SK-N-SH (cell line): ENCODE data around the gene SKIL. TPM values are rescaled to one million over a fixed set of nuclear protein-coding genes. Genes with fewer than 3 reads are reported as not detected.
A peak's percentile ranks its signal among the peaks of the same experiment; 100 is the strongest.

Experiments
- CTCF ChIA-PET: fragments of 300-600, 350-600 bp; formaldehyde crosslinking; extraction: SDS; loops from one replicate; lab custom pipeline; 2021; lab: Yijun Ruan, JAX
- POLR2A ChIA-PET: fragments of 350-600 bp; sonication (Branson Sonifier 250); formaldehyde crosslinking; extraction: SDS; loops from one replicate; lab custom pipeline; 2020; ENCODE audit warnings: antibody characterized with exemption, inconsistent platforms; lab: Yijun Ruan, JAX
- DNase-seq: peaks from one replicate; pipeline ENCODE4 v3.0.0; 2012
- H2AFZ ChIP-seq: fragments of 200-600 bp; sonication (generic); 2 replicates; pipeline ENCODE4 v1.8.1; 2016; ENCODE audit warnings: antibody characterized with exemption, mild to moderate bottlenecking, low read depth
- H3F3A ChIP-seq: fragments of 200-600 bp; sonication (generic); replicated peaks from 2 replicates; pipeline ENCODE3; 2016; ENCODE audit warnings: antibody characterized with exemption, mild to moderate bottlenecking; ENCODE audit not compliant: insufficient read depth
- H3K27ac ChIP-seq, 2 experiments: fragments of 200-500 bp in 1 of 2; fragments of 200-600 bp in 1 of 2; sonication (Bioruptor generic) in 1 of 2; sonication (generic), shearing (Covaris generic) in 1 of 2; 2 replicates each; pipeline versions ENCODE4 v1.5.1 to v1.6.1; 2014 to 2016; ENCODE audit warnings: low read depth in 2 of 2, inconsistent platforms in 1 of 2, low read length in 1 of 2, mild to moderate bottlenecking in 1 of 2, mixed read lengths in 1 of 2
- H3K27me3 ChIP-seq: fragments of 200-600 bp; sonication (generic), shearing (Covaris generic); 2 replicates; pipeline ENCODE4 v1.6.1; 2016; ENCODE audit warnings: mixed run types; ENCODE audit not compliant: insufficient read depth
- H3K36me3 ChIP-seq, 2 experiments: fragments of 200-500 bp in 1 of 2; fragments of 200-600 bp in 1 of 2; sonication (Bioruptor generic) in 1 of 2; sonication (generic) in 1 of 2; replicated peaks in 1 of 2; 2 replicates each; pipeline versions ENCODE3 to v1.5.1; 2014 to 2016; ENCODE audit warnings: low read length in 1 of 2, mild to moderate bottlenecking in 1 of 2; ENCODE audit not compliant: insufficient read depth in 2 of 2, control insufficient read depth in 1 of 2
- H3K4me1 ChIP-seq, 2 experiments: fragments of 200-500 bp in 1 of 2; fragments of 200-600 bp in 1 of 2; sonication (Bioruptor generic) in 1 of 2; sonication (generic), shearing (Covaris generic) in 1 of 2; 2 replicates each; pipeline versions ENCODE4 v1.5.1 to v1.6.1; 2014 to 2016; ENCODE audit warnings: low read depth in 1 of 2, low read length in 1 of 2, mixed run types in 1 of 2; ENCODE audit not compliant: insufficient read depth in 2 of 2, control insufficient read depth in 1 of 2
- H3K4me2 ChIP-seq: fragments of 200-600 bp; sonication (generic), shearing (Covaris generic); 2 replicates; pipeline ENCODE4 v1.6.1; 2017; ENCODE audit warnings: mixed run types
- H3K4me3 ChIP-seq, 2 experiments: fragments of 200-500 bp in 1 of 2; fragments of 200-600 bp in 1 of 2; sonication (Bioruptor generic) in 1 of 2; sonication (generic), shearing (Covaris generic) in 1 of 2; 2 replicates each; pipeline versions ENCODE4 v1.5.1 to v1.8.1; 2014 to 2016; ENCODE audit warnings: low read depth in 2 of 2, inconsistent platforms in 1 of 2, low read length in 1 of 2, mild to moderate bottlenecking in 1 of 2, mixed read lengths in 1 of 2, moderate library complexity in 1 of 2
- H3K79me2 ChIP-seq: fragments of 200-600 bp; sonication (generic); 2 replicates; pipeline ENCODE4 v1.8.1; 2017; ENCODE audit warnings: mild to moderate bottlenecking; ENCODE audit not compliant: insufficient read depth
- H3K9ac ChIP-seq: fragments of 200-600 bp; sonication (generic); 2 replicates; pipeline ENCODE4 v1.6.1; 2017; ENCODE audit warnings: mixed run types
- H3K9me2 ChIP-seq: fragments of 200-600 bp; sonication (generic); 2 replicates; pipeline ENCODE4 v1.6.1; 2017; ENCODE audit warnings: mixed run types
- H3K9me3 ChIP-seq: fragments of 200-600 bp; sonication (generic); 2 replicates; pipeline ENCODE4 v1.6.1; 2017; ENCODE audit warnings: mixed run types, mild to moderate bottlenecking, moderate library complexity
- H4K20me1 ChIP-seq: fragments of 200-600 bp; sonication (generic); 2 replicates; pipeline ENCODE4 v1.6.1; 2017; ENCODE audit warnings: mild to moderate bottlenecking, mixed run types; ENCODE audit not compliant: insufficient read depth
- CHD2 ChIP-seq: fragments of 150-350 bp; IDR thresholded peaks from 2 replicates; pipeline ENCODE4 v1.6.1; 2018; ENCODE audit warnings: low read length; ENCODE audit not compliant: partially characterized antibody
- ELF1 ChIP-seq: IDR thresholded peaks from 2 replicates; pipeline ENCODE4 v1.4.0; 2012
- EP300 ChIP-seq, 2 experiments: IDR thresholded peaks; 2 replicates each; pipeline versions ENCODE4 v1.4.0 to v1.6.1; 2012; ENCODE audit warnings: borderline replicate concordance in 1 of 2, low read depth in 1 of 2, low read length in 1 of 2
- EZH2phosphoT487 ChIP-seq: fragments of 200-600 bp; sonication (generic); IDR thresholded peaks from 2 replicates; pipeline ENCODE4 v1.6.1; 2017; ENCODE audit warnings: low read depth, mixed run types, mild to moderate bottlenecking, antibody characterized with exemption, moderate library complexity, borderline replicate concordance
- FOSL2 ChIP-seq: IDR thresholded peaks from 2 replicates; pipeline ENCODE4 v1.4.0; 2012; ENCODE audit warnings: low read depth, mild to moderate bottlenecking, moderate library complexity, borderline replicate concordance
- FOXM1 ChIP-seq: IDR thresholded peaks from 2 replicates; pipeline ENCODE4 v1.4.0; 2012; ENCODE audit warnings: low read depth, mild to moderate bottlenecking
- GABPA ChIP-seq: IDR thresholded peaks from 2 replicates; pipeline ENCODE4 v1.4.0; 2012; ENCODE audit warnings: low read depth, mild to moderate bottlenecking
- GATA2 ChIP-seq: sonication (generic); formaldehyde crosslinking; IDR thresholded peaks from 2 replicates; pipeline ENCODE4 v1.5.0; 2020; ENCODE audit warnings: mild to moderate bottlenecking, missing genetic modification reagents
- JUND ChIP-seq: IDR thresholded peaks from 2 replicates; pipeline ENCODE4 v1.4.0; 2012
- MEF2A ChIP-seq: IDR thresholded peaks from 2 replicates; pipeline ENCODE4 v1.4.0; 2012; ENCODE audit warnings: low read depth, borderline replicate concordance
- NFIC ChIP-seq: IDR thresholded peaks from 2 replicates; pipeline ENCODE4 v1.4.0; 2012; ENCODE audit warnings: borderline replicate concordance
- NRF1 ChIP-seq: IDR thresholded peaks from 2 replicates; pipeline ENCODE4 v1.6.1; 2012; ENCODE audit warnings: low read depth, mild to moderate bottlenecking, low read length
- POLR2AphosphoS5 ChIP-seq: IDR thresholded peaks from 2 replicates; pipeline ENCODE4 v1.6.1; 2012; ENCODE audit warnings: low read depth, low read length
- RFX5 ChIP-seq: IDR thresholded peaks from 2 replicates; pipeline ENCODE4 v1.6.1; 2012; ENCODE audit warnings: mild to moderate bottlenecking, improper control_type of control experiment, low read length
- RXRA ChIP-seq: IDR thresholded peaks from 2 replicates; pipeline ENCODE4 v1.4.0; 2012; ENCODE audit warnings: low read depth, mild to moderate bottlenecking, borderline replicate concordance
- SIN3A ChIP-seq: IDR thresholded peaks from 2 replicates; pipeline ENCODE4 v1.6.1; 2012; ENCODE audit warnings: low read depth, mild to moderate bottlenecking, low read length, moderate library complexity, borderline replicate concordance
- SMC3 ChIP-seq: IDR thresholded peaks from 2 replicates; pipeline ENCODE4 v1.6.1; 2012; ENCODE audit warnings: low read depth, low read length, improper control_type of control experiment
- TCF12 ChIP-seq: IDR thresholded peaks from 2 replicates; pipeline ENCODE4 v1.4.0; 2012
- TEAD4 ChIP-seq: IDR thresholded peaks from 2 replicates; pipeline ENCODE4 v1.4.0; 2012; ENCODE audit warnings: mild to moderate bottlenecking, borderline replicate concordance; ENCODE audit not compliant: insufficient read depth
- YY1 ChIP-seq: IDR thresholded peaks from 2 replicates; pipeline ENCODE4 v1.4.0; 2012; ENCODE audit warnings: low read depth, mild to moderate bottlenecking
- WGBS: methylation state at CpG from one replicate; pipeline ENCODE4 v1.1.6; 2017; ENCODE audit warnings: low lambda C conversion rate; 5-methylcytosine and 5-hydroxymethylcytosine counted together
- polyA plus RNA-seq, 3 experiments: library from polyadenylated mRNA; depleted of rRNA; stranded (reverse); fragments of >200 nt; gene quantifications; 2 replicates each; pipeline ENCODE4 v1.2.3, GENCODE V29; 2012
- TF ChIP-seq, protein P1 (sequence below): IDR thresholded peaks from 2 replicates; pipeline ENCODE4 v1.4.0; 2012; ENCODE audit warnings: low read depth, borderline replicate concordance
- TF ChIP-seq, protein P2 (sequence below): IDR thresholded peaks from 2 replicates; pipeline ENCODE4 v1.4.0; 2012; ENCODE audit warnings: low read depth, borderline replicate concordance
- TF ChIP-seq, protein P3 (sequence below): IDR thresholded peaks from 2 replicates; pipeline ENCODE4 v1.6.1; 2012; ENCODE audit warnings: mild to moderate bottlenecking, low read depth, low read length, moderate library complexity
- TF ChIP-seq, protein P4 (sequence below): IDR thresholded peaks from 2 replicates; pipeline ENCODE4; 2012

SKIL gene
- polyA plus RNA-seq, 1 of the 3 experiments (the other 2 are of a cell fraction): 3.9 TPM

DNA sequence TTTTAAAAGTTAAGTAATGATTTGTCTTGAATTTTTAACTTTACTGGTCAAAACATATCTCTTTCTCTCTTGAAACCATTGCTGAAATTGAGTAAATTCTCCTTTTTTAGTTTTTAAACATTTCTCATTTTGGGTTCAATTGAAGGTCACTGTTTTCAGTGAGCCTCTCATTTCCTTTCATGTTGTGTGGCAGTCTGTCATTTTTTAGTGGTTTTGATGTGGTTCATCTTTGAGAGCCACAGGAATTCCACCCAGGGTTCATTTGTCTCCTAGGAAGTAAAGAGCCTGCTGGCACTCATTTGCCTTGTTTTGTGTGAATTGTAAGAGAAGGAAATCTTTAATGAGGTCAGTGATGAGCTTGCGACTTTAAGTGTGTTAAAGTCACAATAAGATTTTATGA is 71.5 kb downstream of the SKIL start:
- Histone ChIP-seq H3K36me3 (no peaks in the 10 kb centered on the region), H3K9me3 (no peaks in the 10 kb centered on the region), H3K4me1 (peaks cover 0 to 10% of the 10 kb centered on the region in 2 experiments; a peak in 3 of 4 replicates), H4K20me1 (no peaks in the 10 kb centered on the region), H3K9ac (no peak overlapping the region), H3K79me2 (no peaks in the 10 kb centered on the region), H3K9me2 (no peaks in the 10 kb centered on the region), H3K27ac (no peak overlapping the region), H3K4me3 (no peak overlapping the region), H3K27me3 (no peaks in the 10 kb centered on the region), H3K4me2 (no peak overlapping the region), H2AFZ (no peak overlapping the region; the same call in 1 of the 2 replicates), H3F3A (peaks cover 6% of the 10 kb centered on the region)
- peak; percentile 47; the same call in 1 of the 2 replicates for TF ChIP-seq TCF12
- TF ChIP-seq, protein P1, sequence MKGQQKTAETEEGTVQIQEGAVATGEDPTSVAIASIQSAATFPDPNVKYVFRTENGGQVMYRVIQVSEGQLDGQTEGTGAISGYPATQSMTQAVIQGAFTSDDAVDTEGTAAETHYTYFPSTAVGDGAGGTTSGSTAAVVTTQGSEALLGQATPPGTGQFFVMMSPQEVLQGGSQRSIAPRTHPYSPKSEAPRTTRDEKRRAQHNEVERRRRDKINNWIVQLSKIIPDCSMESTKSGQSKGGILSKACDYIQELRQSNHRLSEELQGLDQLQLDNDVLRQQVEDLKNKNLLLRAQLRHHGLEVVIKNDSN: no peak
- no peak for TF ChIP-seq SIN3A
- TF ChIP-seq EP300 (IDR thresholded peaks at IDR 0.05; ENCODE audit: borderline replicate concordance in 1 of 2, low read depth in 1 of 2, low read length in 1 of 2): no peak
- TF ChIP-seq MEF2A: no peak
- no peak for TF ChIP-seq SMC3
- TF ChIP-seq EZH2phosphoT487: no peak
- no peak for TF ChIP-seq TEAD4
- TF ChIP-seq RFX5: no peak
- no peak for TF ChIP-seq FOXM1
- no peak for TF ChIP-seq YY1
- TF ChIP-seq GABPA: no peak
- TF ChIP-seq, protein P2, sequence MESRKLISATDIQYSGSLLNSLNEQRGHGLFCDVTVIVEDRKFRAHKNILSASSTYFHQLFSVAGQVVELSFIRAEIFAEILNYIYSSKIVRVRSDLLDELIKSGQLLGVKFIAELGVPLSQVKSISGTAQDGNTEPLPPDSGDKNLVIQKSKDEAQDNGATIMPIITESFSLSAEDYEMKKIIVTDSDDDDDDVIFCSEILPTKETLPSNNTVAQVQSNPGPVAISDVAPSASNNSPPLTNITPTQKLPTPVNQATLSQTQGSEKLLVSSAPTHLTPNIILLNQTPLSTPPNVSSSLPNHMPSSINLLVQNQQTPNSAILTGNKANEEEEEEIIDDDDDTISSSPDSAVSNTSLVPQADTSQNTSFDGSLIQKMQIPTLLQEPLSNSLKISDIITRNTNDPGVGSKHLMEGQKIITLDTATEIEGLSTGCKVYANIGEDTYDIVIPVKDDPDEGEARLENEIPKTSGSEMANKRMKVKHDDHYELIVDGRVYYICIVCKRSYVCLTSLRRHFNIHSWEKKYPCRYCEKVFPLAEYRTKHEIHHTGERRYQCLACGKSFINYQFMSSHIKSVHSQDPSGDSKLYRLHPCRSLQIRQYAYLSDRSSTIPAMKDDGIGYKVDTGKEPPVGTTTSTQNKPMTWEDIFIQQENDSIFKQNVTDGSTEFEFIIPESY: no peak
- TF ChIP-seq NRF1: no peak
- TF ChIP-seq, protein P3, sequence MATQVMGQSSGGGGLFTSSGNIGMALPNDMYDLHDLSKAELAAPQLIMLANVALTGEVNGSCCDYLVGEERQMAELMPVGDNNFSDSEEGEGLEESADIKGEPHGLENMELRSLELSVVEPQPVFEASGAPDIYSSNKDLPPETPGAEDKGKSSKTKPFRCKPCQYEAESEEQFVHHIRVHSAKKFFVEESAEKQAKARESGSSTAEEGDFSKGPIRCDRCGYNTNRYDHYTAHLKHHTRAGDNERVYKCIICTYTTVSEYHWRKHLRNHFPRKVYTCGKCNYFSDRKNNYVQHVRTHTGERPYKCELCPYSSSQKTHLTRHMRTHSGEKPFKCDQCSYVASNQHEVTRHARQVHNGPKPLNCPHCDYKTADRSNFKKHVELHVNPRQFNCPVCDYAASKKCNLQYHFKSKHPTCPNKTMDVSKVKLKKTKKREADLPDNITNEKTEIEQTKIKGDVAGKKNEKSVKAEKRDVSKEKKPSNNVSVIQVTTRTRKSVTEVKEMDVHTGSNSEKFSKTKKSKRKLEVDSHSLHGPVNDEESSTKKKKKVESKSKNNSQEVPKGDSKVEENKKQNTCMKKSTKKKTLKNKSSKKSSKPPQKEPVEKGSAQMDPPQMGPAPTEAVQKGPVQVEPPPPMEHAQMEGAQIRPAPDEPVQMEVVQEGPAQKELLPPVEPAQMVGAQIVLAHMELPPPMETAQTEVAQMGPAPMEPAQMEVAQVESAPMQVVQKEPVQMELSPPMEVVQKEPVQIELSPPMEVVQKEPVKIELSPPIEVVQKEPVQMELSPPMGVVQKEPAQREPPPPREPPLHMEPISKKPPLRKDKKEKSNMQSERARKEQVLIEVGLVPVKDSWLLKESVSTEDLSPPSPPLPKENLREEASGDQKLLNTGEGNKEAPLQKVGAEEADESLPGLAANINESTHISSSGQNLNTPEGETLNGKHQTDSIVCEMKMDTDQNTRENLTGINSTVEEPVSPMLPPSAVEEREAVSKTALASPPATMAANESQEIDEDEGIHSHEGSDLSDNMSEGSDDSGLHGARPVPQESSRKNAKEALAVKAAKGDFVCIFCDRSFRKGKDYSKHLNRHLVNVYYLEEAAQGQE: no peak
- TF ChIP-seq FOSL2: no peak
- no peak for TF ChIP-seq POLR2AphosphoS5
- no peak for TF ChIP-seq JUND
- TF ChIP-seq GATA2: no peak
- no peak for TF ChIP-seq CHD2
- no peak for TF ChIP-seq NFIC
- TF ChIP-seq ELF1: no peak
- TF ChIP-seq RXRA: peak; percentile 66
- TF ChIP-seq, protein P4, sequence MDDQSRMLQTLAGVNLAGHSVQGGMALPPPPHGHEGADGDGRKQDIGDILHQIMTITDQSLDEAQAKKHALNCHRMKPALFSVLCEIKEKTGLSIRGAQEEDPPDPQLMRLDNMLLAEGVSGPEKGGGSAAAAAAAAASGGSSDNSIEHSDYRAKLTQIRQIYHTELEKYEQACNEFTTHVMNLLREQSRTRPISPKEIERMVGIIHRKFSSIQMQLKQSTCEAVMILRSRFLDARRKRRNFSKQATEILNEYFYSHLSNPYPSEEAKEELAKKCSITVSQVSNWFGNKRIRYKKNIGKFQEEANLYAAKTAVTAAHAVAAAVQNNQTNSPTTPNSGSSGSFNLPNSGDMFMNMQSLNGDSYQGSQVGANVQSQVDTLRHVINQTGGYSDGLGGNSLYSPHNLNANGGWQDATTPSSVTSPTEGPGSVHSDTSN: peak; percentile 65
- CTCF ChIA-PET: interaction anchor here (1.6 kb wide), 1 partner anchor 35 kb away, joined by 3 read pairs; no protein-coding TSS in a partner anchor
- POLR2A ChIA-PET: no interaction called here
- 88% methylated on average over 1 of the region's 1 CpG for WGBS
- DNase-seq: no peak
